A673 (cell line): Measurements from ENCODE around the gene CD163. TPM values are rescaled to one million over a fixed set of nuclear protein-coding genes. Genes with fewer than 3 reads are reported as not detected.

Experiments used
- BruUV-seq: library from RNA; stranded (reverse); fragments of 400-500 nt; replicated peaks from 2 replicates; lab custom pipeline; 2021; lab: Mats Ljungman, UMichigan
- CTCF ChIA-PET: fragments of 300-600 bp; sonication (Branson Sonifier 250); formaldehyde crosslinking; loops from one replicate; lab custom pipeline; 2022; ENCODE audit warnings: antibody characterized with exemption; lab: Charles Lee
- POLR2A ChIA-PET: fragments of 300-600 bp; sonication (Branson Sonifier 250); formaldehyde crosslinking; loops from one replicate; lab custom pipeline; 2022; ENCODE audit warnings: antibody characterized with exemption; ENCODE audit not compliant: low non-redundant PET; lab: Charles Lee
- DNase-seq: peaks from one replicate; pipeline ENCODE4 v3.0.0-alpha.2; 2015; ENCODE audit warnings: low spot score
- H3K27ac ChIP-seq: fragments of 200-600 bp; sonication (generic); 2 replicates; pipeline ENCODE4 v1.5.1; 2016; ENCODE audit warnings: mixed run types, low read depth, mild to moderate bottlenecking, mixed read lengths, antibody characterized with exemption, low read length; ENCODE audit not compliant: poor library complexity, severe bottlenecking
- H3K27me3 ChIP-seq: fragments of 200-600 bp; sonication (generic); replicated peaks from 2 replicates; pipeline ENCODE4 v1.6.1; 2017; ENCODE audit warnings: mixed run types, low read depth, mild to moderate bottlenecking, mixed read lengths, antibody characterized with exemption, low read length; ENCODE audit not compliant: insufficient read depth, poor library complexity
- H3K36me3 ChIP-seq: fragments of 200-600 bp; sonication (generic); 2 replicates; pipeline ENCODE4 v1.6.1; 2016; ENCODE audit warnings: mixed run types, mild to moderate bottlenecking, mixed read lengths, antibody characterized with exemption, low read length; ENCODE audit not compliant: insufficient read depth, poor library complexity, severe bottlenecking
- H3K4me1 ChIP-seq: fragments of 200-600 bp; sonication (generic); 2 replicates; pipeline ENCODE4 v1.6.1; 2017; ENCODE audit warnings: mixed run types, mild to moderate bottlenecking, mixed read lengths, antibody characterized with exemption, low read length; ENCODE audit not compliant: insufficient read depth, poor library complexity, severe bottlenecking
- H3K4me3 ChIP-seq: fragments of 200-600 bp; sonication (generic); 2 replicates; pipeline ENCODE4 v1.5.1; 2016; ENCODE audit warnings: low read depth, mixed run types, mild to moderate bottlenecking, mixed read lengths, low read length; ENCODE audit not compliant: poor library complexity, severe bottlenecking
- H3K9me3 ChIP-seq: fragments of 200-600 bp; sonication (generic); 2 replicates; pipeline ENCODE4 v1.6.1; 2016; ENCODE audit warnings: mixed run types, low read depth, mild to moderate bottlenecking, mixed read lengths, antibody characterized with exemption, low read length; ENCODE audit not compliant: poor library complexity, severe bottlenecking
- CTCF ChIP-seq: fragments of 300-800, 200-600 bp; sonication (generic); conservative IDR thresholded peaks from 2 replicates; pipeline ENCODE4 v1.5.1; 2017; ENCODE audit warnings: low read depth, mild to moderate bottlenecking, antibody characterized with exemption, low read length, moderate library complexity, mixed read lengths
- EZH2 ChIP-seq: fragments of 200-600 bp; sonication (generic); IDR thresholded peaks from 2 replicates; pipeline ENCODE4 v1.6.1; 2017; ENCODE audit warnings: borderline replicate concordance, low read depth, mild to moderate bottlenecking, mixed read lengths, antibody characterized with exemption, low read length; ENCODE audit not compliant: poor library complexity, severe bottlenecking
- intact Hi-C: fragments of 100-400 bp; cut with micrococcal nuclease; formaldehyde crosslinking; loops from one replicate; pipeline ENCODE4 v1.10.0; 2022; ENCODE audit not compliant: unreplicated experiment
- total RNA-seq: library from RNA; stranded (reverse); gene quantifications from 2 replicates; pipeline ENCODE4 v1.2.3, GENCODE V29; 2021

The CD163 gene
- total RNA-seq, 1 experiment from 2014 or later = 0.41 TPM

- Histone ChIP-seq H3K4me3 (no peak overlapping the region), H3K9me3 (no peaks in the 10 kb centered on the region), H3K27ac (no peak overlapping the region), H3K4me1 (no peaks in the 10 kb centered on the region), H3K36me3 (no peaks in the 10 kb centered on the region), H3K27me3 (no peaks in the 10 kb centered on the region)
- ChIA-PET CTCF (no interaction called here), POLR2A (no interaction called here)
- no TSS peak for BruUV-seq
- TF ChIP-seq EZH2 (no peak), CTCF (no peak)
- no peak for DNase-seq
- intact Hi-C loops = no loop called here
Observed at GRCh38 chr12:7450667-7451066, 52.9 kb downstream of the CD163 start.

- CTCF ChIA-PET = no interaction called here
- TF ChIP-seq CTCF (no peak), EZH2 (no peak)
- no peaks in the 10 kb centered on the region for H3K36me3 ChIP-seq
- H3K27ac ChIP-seq = no peak overlapping the region
- POLR2A ChIA-PET = no interaction called here
- intact Hi-C loops = no loop called here
- H3K9me3 ChIP-seq = no peaks in the 10 kb centered on the region
- no peak overlapping the region for H3K4me3 ChIP-seq
- no peaks in the 10 kb centered on the region for H3K4me1 ChIP-seq
- BruUV-seq = no TSS peak
- no peaks in the 10 kb centered on the region for H3K27me3 ChIP-seq
- DNase-seq = no peak
Observed at GRCh38 chr12:7448099-7448498, 55.5 kb downstream of the CD163 start.

GRCh38 chr12:7444537-7444936 lies 59.0 kb downstream of the CD163 start:
- no peak overlapping the region for H3K4me3 ChIP-seq
- H3K36me3 ChIP-seq = no peaks in the 10 kb centered on the region
- no peak for DNase-seq
- no peak overlapping the region for H3K27ac ChIP-seq
- intact Hi-C loops = no loop called here
- CTCF ChIA-PET = no interaction called here
- POLR2A ChIA-PET = no interaction called here
- no peaks in the 10 kb centered on the region for H3K27me3 ChIP-seq
- TF ChIP-seq EZH2 (no peak), CTCF (no peak)
- H3K9me3 ChIP-seq = no peaks in the 10 kb centered on the region
- no TSS peak for BruUV-seq
- no peaks in the 10 kb centered on the region for H3K4me1 ChIP-seq
